ENCODE results near the gene NUTM2F. TPM values are rescaled to one million over a fixed set of nuclear protein-coding genes. Genes with fewer than 3 reads are reported as not detected.
"Not testable (repeated sequence)": the region's sequence is repeated elsewhere in the genome, so short reads cannot be mapped to it uniquely, and the experiment has no call there.

NUTM2F gene
- not detected in 2 replicates for total RNA-seq (ENCODE audit: low replicate concordance)
- long read RNA-seq, result 0 reads

- not testable (repeated sequence) for H3K4me3 Mint-ChIP-seq; H3K4me1 Mint-ChIP-seq (ENCODE audit: unreplicated experiment); H3K27ac Mint-ChIP-seq; DNase-seq (ENCODE audit: extremely low spot score, unreplicated experiment); H3K9me3 Mint-ChIP-seq; H3K36me3 Mint-ChIP-seq; H3K27me3 Mint-ChIP-seq
These were observed at the start of gene NUTM2F for GRCh38 chr9:94328544-94328943. Gene NUTM2F, minus strand, starts transcription at chr9:94328644. Its CDS starts 21 bp downstream, at chr9:94328623.

- not testable (repeated sequence) for H3K36me3 Mint-ChIP-seq; H3K27me3 Mint-ChIP-seq; H3K4me1 Mint-ChIP-seq (ENCODE audit: unreplicated experiment); H3K9me3 Mint-ChIP-seq; DNase-seq (ENCODE audit: extremely low spot score, unreplicated experiment)
- H3K27ac Mint-ChIP-seq, result peak overlapping the region; percentile 94
- peak overlapping the region; percentile 91 for H3K4me3 Mint-ChIP-seq
These were observed 46.8 kb upstream of the NUTM2F start for GRCh38 chr9:94375197-94375596.

GRCh38 chr9:94374176-94375056 is 46.0 kb upstream of the NUTM2F start:
- DNase-seq (ENCODE audit: extremely low spot score, unreplicated experiment), result peak; percentile 89
- H3K9me3 Mint-ChIP-seq; H3K36me3 Mint-ChIP-seq; H3K4me1 Mint-ChIP-seq (ENCODE audit: unreplicated experiment); H3K27me3 Mint-ChIP-seq: not testable (repeated sequence)
- Mint-ChIP-seq H3K27ac (peak overlapping the region; percentile 94), H3K4me3 (peak overlapping the region; percentile 92)

- DNase-seq (ENCODE audit: extremely low spot score, unreplicated experiment); H3K4me1 Mint-ChIP-seq (ENCODE audit: unreplicated experiment); H3K9me3 Mint-ChIP-seq; H3K36me3 Mint-ChIP-seq; H3K27me3 Mint-ChIP-seq: not testable (repeated sequence)
- Mint-ChIP-seq H3K4me3 (peak overlapping the region; percentile 92), H3K27ac (peak overlapping the region; percentile 94)
These were observed 45.3 kb upstream of the NUTM2F start for GRCh38 chr9:94373779-94374175.

- not testable (repeated sequence) for H3K27ac Mint-ChIP-seq; DNase-seq (ENCODE audit: extremely low spot score, unreplicated experiment); H3K36me3 Mint-ChIP-seq; H3K4me1 Mint-ChIP-seq (ENCODE audit: unreplicated experiment); H3K9me3 Mint-ChIP-seq; H3K4me3 Mint-ChIP-seq
- peaks cover 11% of the 10 kb centered on the region for H3K27me3 Mint-ChIP-seq
These were observed 41.8 kb upstream of the NUTM2F start for GRCh38 chr9:94370266-94370665.

GRCh38 chr9:94364093-94364614 is 35.7 kb upstream of the NUTM2F start:
- H3K27ac Mint-ChIP-seq; DNase-seq (ENCODE audit: extremely low spot score, unreplicated experiment); H3K4me1 Mint-ChIP-seq (ENCODE audit: unreplicated experiment); H3K27me3 Mint-ChIP-seq; H3K36me3 Mint-ChIP-seq; H3K4me3 Mint-ChIP-seq; H3K9me3 Mint-ChIP-seq: not testable (repeated sequence)

GRCh38 chr9:94357158-94357557 is 28.7 kb upstream of the NUTM2F start:
- H3K27me3 Mint-ChIP-seq; H3K9me3 Mint-ChIP-seq; DNase-seq (ENCODE audit: extremely low spot score, unreplicated experiment); H3K27ac Mint-ChIP-seq; H3K4me3 Mint-ChIP-seq; H3K36me3 Mint-ChIP-seq; H3K4me1 Mint-ChIP-seq (ENCODE audit: unreplicated experiment): not testable (repeated sequence)

- H3K9me3 Mint-ChIP-seq; H3K27me3 Mint-ChIP-seq; H3K27ac Mint-ChIP-seq; H3K36me3 Mint-ChIP-seq; H3K4me1 Mint-ChIP-seq (ENCODE audit: unreplicated experiment); DNase-seq (ENCODE audit: extremely low spot score, unreplicated experiment); H3K4me3 Mint-ChIP-seq: not testable (repeated sequence)
These were observed 23.7 kb upstream of the NUTM2F start for GRCh38 chr9:94351901-94352723.

GRCh38 chr9:94348754-94349153 is 20.3 kb upstream of the NUTM2F start:
- H3K4me3 Mint-ChIP-seq; H3K36me3 Mint-ChIP-seq; H3K4me1 Mint-ChIP-seq (ENCODE audit: unreplicated experiment); H3K27ac Mint-ChIP-seq; H3K27me3 Mint-ChIP-seq; DNase-seq (ENCODE audit: extremely low spot score, unreplicated experiment); H3K9me3 Mint-ChIP-seq: not testable (repeated sequence)

GRCh38 chr9:94347451-94347850 is 19.0 kb upstream of the NUTM2F start:
- not testable (repeated sequence) for DNase-seq (ENCODE audit: extremely low spot score, unreplicated experiment); H3K4me1 Mint-ChIP-seq (ENCODE audit: unreplicated experiment); H3K27ac Mint-ChIP-seq; H3K27me3 Mint-ChIP-seq; H3K9me3 Mint-ChIP-seq; H3K36me3 Mint-ChIP-seq; H3K4me3 Mint-ChIP-seq

- not testable (repeated sequence) for H3K27me3 Mint-ChIP-seq; H3K9me3 Mint-ChIP-seq; DNase-seq (ENCODE audit: extremely low spot score, unreplicated experiment); H3K4me3 Mint-ChIP-seq; H3K4me1 Mint-ChIP-seq (ENCODE audit: unreplicated experiment); H3K27ac Mint-ChIP-seq; H3K36me3 Mint-ChIP-seq
These were observed 13.3 kb upstream of the NUTM2F start for GRCh38 chr9:94341703-94342102.

- DNase-seq (ENCODE audit: extremely low spot score, unreplicated experiment); H3K27me3 Mint-ChIP-seq; H3K27ac Mint-ChIP-seq; H3K4me3 Mint-ChIP-seq; H3K36me3 Mint-ChIP-seq; H3K4me1 Mint-ChIP-seq (ENCODE audit: unreplicated experiment); H3K9me3 Mint-ChIP-seq: not testable (repeated sequence)
These were observed 12.3 kb upstream of the NUTM2F start for GRCh38 chr9:94340750-94341149.

- H3K9me3 Mint-ChIP-seq; H3K4me1 Mint-ChIP-seq (ENCODE audit: unreplicated experiment); H3K27ac Mint-ChIP-seq; H3K4me3 Mint-ChIP-seq; H3K36me3 Mint-ChIP-seq; DNase-seq (ENCODE audit: extremely low spot score, unreplicated experiment); H3K27me3 Mint-ChIP-seq: not testable (repeated sequence)
These were observed 11.2 kb upstream of the NUTM2F start for GRCh38 chr9:94339657-94340056.

- H3K9me3 Mint-ChIP-seq; H3K4me3 Mint-ChIP-seq; H3K4me1 Mint-ChIP-seq (ENCODE audit: unreplicated experiment); H3K36me3 Mint-ChIP-seq; H3K27me3 Mint-ChIP-seq; H3K27ac Mint-ChIP-seq; DNase-seq (ENCODE audit: extremely low spot score, unreplicated experiment): not testable (repeated sequence)
These were observed 10.3 kb upstream of the NUTM2F start for GRCh38 chr9:94338723-94339122.

Data from type B pancreatic cell (in vitro differentiated cells).